ENCODE results near the gene GPS2.

DNA sequence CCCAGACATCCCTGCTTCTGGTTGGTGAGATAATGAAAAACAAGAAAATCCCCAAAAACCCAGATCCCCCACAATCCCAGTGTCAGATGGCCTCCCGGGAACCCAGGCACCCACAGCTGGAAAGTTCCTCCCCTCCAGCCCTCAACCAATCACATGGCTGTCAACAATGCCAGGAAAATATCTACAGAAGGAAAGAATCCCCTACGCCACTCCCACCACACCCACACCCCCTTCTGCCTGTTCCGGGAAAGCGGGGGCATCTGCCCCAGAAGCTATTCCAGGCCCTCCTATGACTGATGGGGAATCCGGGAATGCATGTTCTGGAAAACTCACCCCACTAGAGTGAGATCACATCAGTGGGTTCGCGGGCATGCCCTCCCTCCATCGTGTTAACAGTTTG is 41.6 kb upstream of the GPS2 start:
- TF ChIP-seq CTCF (conservative IDR thresholded peaks at IDR 0.05 in 1 of 2, IDR thresholded peaks at IDR 0.05 in 1 of 2; ENCODE audit: low read depth in 1 of 2, low read length in 2 of 2) (no peak), EZH2 (IDR thresholded peaks at IDR 0.05; ENCODE audit: low read length, missing control alignments) (no peak)
